ENCODE results near the gene BCL2L2. TPM values are rescaled to one million over a fixed set of nuclear protein-coding genes. Genes with fewer than 3 reads are reported as not detected.

The BCL2L2 gene
- total RNA-seq, 1 experiment from 2014 or later: 18.2 TPM

DNA sequence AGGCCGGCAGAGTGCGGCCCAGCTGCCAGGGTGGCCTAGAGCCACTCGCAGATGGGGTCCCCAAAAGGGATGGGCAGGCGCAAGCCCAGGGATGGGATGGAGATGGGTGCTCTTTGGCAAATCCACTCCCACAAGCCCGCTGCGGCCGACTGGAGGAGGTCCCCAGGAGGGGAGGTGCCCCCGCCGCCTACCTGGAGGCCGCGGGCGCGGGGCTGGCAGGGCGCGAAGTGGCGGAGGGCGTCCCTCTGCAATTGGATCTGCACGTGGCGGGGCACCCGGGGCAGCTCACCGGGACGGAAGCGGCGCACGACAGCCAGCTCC, 4.7 kb upstream of the BCL2L2 start (continued):
- TF ChIP-seq, protein P1, sequence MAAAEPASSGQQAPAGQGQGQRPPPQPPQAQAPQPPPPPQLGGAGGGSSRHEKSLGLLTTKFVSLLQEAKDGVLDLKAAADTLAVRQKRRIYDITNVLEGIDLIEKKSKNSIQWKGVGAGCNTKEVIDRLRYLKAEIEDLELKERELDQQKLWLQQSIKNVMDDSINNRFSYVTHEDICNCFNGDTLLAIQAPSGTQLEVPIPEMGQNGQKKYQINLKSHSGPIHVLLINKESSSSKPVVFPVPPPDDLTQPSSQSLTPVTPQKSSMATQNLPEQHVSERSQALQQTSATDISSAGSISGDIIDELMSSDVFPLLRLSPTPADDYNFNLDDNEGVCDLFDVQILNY (CRISPR knock-in tag; IDR thresholded peaks at IDR 0.05): no peak; the same call in 1 of the 2 replicates
- TF ChIP-seq, protein P2, sequence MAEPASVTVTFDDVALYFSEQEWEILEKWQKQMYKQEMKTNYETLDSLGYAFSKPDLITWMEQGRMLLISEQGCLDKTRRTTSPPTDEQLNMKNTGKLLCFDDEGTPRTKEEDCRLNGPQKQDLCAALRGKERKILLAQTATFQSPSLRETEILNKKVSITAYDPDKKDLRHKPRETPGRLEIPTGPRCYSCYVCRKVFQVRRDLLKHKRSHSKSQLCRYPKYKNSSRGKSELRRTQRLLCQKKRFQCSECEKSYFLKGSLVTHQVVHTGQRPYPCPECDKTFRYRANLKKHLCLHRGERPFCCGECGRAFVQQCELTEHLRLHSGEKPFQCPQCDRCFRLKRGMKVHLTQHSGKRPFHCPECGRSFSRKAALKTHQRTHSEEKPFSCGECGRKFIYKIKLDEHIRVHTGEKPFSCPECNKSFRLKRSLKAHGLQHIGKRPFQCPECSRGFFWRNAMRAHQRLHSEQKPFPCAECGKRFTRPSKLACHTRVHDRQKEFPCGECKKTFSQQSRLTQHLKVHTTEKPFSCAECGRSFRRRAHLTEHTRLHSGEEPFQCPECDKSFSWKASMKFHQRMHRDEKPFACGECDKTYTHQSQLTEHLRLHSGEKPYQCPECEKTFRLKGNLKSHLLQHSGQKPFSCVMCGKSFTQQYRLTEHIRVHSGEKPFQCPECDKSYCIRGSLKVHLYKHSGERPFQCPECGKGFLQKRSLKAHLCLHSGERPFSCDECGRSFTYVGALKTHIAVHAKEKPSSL (CRISPR knock-in tag; conservative IDR thresholded peaks at IDR 0.05): no peak
- TF ChIP-seq JAZF1 (CRISPR knock-in tag; IDR thresholded peaks at IDR 0.05): no peak
- no peak for TF ChIP-seq NFATC4 (CRISPR knock-in tag; IDR thresholded peaks at IDR 0.05)
- TF ChIP-seq ZNF423 (CRISPR knock-in tag; IDR thresholded peaks at IDR 0.05): 0 out of 2 replicates have a peak, but pooled peaks have one; percentile 16
- TF ChIP-seq ELF4 (CRISPR knock-in tag; IDR thresholded peaks at IDR 0.05; ENCODE audit: low read depth): 0 out of 2 replicates have a peak, but pooled peaks have one; percentile 3
- TF ChIP-seq, protein P3, sequence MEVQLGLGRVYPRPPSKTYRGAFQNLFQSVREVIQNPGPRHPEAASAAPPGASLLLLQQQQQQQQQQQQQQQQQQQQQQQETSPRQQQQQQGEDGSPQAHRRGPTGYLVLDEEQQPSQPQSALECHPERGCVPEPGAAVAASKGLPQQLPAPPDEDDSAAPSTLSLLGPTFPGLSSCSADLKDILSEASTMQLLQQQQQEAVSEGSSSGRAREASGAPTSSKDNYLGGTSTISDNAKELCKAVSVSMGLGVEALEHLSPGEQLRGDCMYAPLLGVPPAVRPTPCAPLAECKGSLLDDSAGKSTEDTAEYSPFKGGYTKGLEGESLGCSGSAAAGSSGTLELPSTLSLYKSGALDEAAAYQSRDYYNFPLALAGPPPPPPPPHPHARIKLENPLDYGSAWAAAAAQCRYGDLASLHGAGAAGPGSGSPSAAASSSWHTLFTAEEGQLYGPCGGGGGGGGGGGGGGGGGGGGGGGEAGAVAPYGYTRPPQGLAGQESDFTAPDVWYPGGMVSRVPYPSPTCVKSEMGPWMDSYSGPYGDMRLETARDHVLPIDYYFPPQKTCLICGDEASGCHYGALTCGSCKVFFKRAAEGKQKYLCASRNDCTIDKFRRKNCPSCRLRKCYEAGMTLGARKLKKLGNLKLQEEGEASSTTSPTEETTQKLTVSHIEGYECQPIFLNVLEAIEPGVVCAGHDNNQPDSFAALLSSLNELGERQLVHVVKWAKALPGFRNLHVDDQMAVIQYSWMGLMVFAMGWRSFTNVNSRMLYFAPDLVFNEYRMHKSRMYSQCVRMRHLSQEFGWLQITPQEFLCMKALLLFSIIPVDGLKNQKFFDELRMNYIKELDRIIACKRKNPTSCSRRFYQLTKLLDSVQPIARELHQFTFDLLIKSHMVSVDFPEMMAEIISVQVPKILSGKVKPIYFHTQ (CRISPR knock-in tag; IDR thresholded peaks at IDR 0.05): no peak
- TF ChIP-seq NR2C2 (CRISPR knock-in tag; IDR thresholded peaks at IDR 0.05): no peak; the same call in 1 of the 2 replicates
- TF ChIP-seq ZNF396 (CRISPR knock-in tag; IDR thresholded peaks at IDR 0.05; ENCODE audit: borderline replicate concordance): no peak

DNA sequence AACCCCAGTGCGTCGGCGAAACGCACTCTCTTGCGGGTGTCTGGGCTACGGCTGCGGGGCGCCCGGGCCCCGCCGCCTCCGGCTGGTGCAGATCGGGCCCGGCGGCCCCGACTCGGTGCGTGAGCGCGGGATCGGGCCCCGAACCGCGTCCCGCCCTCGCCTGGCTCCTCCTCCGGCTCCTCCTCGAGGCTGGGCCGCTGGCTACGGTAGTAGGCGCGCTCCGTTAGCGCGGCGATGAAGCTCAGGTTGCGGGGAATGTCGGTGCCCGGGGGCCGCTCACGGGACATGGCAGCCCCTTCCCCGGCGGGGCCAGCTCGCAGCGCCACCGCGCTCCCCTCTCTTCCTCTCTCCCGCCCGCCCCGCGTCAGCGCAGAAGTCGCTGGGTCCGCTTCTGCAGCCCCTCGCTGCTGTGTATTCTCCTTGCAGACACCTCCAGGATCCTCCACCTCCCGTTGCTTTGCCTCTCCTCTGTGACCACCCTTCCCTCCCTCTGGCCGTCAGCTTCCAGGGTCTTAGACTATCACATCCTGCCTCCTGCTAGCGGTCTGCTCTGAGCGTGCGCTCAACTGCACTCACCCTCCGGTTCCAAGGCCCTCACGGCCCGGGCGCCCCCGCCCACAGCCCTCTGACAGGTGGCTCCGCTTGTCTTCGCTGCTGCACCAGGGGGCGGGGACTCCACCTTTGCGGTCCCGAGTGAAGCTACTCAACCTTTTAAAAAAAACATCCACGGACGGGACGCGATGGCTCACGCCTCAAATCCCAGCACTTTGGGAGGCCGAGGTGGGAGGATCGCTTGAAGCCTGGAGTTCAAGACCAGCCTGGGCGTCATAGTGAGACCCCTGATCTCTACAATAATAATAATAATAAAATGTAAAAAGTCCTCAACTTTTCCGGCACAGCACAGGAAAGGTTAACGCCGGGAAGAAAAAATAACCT, 4.1 kb upstream of the BCL2L2 start, which contains the start of gene PPP1R3E:
TSS of gene PPP1R3E (minus strand) at position 570 of the 936 bp plus-strand sequence. CDS start at position 287, 283 bp downstream.
- peaks cover 5% of the 10 kb centered on the region for H3K36me3 Mint-ChIP-seq
- DNase-seq (ENCODE audit: low spot score) (peak; percentile 65), ATAC-seq (peak; percentile 3)
- H3K27ac Mint-ChIP-seq: peak within 1 kb of the TSS; percentile 95
- no peaks in the 10 kb centered on the region for H3K9me3 Mint-ChIP-seq
- POLR2A ChIA-PET: interaction anchor here (0.7 to 2.7 kb wide), 4 partner anchors 19 to 182 kb away, joined by 3 to 18 read pairs (median 5); partner anchors contain the start of gene PABPN1
- H3K4me3 Mint-ChIP-seq: peak within 1 kb of the TSS; percentile 96
- TF ChIP-seq NFE2L1 (CRISPR knock-in tag; IDR thresholded peaks at IDR 0.05) (peak; percentile 73; the same call in 1 of the 2 replicates), RELA (CRISPR knock-in tag; IDR thresholded peaks at IDR 0.05; ENCODE audit: borderline replicate concordance) (0 out of 2 replicates have a peak, but pooled peaks have one; percentile 84), GABPB1 (CRISPR knock-in tag; IDR thresholded peaks at IDR 0.05) (peak; percentile 27; the same call in 1 of the 2 replicates), TEAD1 (CRISPR knock-in tag; IDR thresholded peaks at IDR 0.05) (no peak), KAT7 (CRISPR knock-in tag; IDR thresholded peaks at IDR 0.05; ENCODE audit: borderline replicate concordance) (peak; percentile 35; the same call in 1 of the 2 replicates), MYBL2 (CRISPR knock-in tag; IDR thresholded peaks at IDR 0.05) (0 out of 2 replicates have a peak, but pooled peaks have one; percentile 24), OVOL2 (CRISPR knock-in tag; IDR thresholded peaks at IDR 0.05; ENCODE audit: borderline replicate concordance) (no peak), ZNF121 (CRISPR knock-in tag; IDR thresholded peaks at IDR 0.05) (peak; percentile 10; the same call in 1 of the 2 replicates)
- TF ChIP-seq, protein P4, sequence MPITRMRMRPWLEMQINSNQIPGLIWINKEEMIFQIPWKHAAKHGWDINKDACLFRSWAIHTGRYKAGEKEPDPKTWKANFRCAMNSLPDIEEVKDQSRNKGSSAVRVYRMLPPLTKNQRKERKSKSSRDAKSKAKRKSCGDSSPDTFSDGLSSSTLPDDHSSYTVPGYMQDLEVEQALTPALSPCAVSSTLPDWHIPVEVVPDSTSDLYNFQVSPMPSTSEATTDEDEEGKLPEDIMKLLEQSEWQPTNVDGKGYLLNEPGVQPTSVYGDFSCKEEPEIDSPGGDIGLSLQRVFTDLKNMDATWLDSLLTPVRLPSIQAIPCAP (CRISPR knock-in tag; IDR thresholded peaks at IDR 0.05): no peak
- TF ChIP-seq, protein P1 (CRISPR knock-in tag; IDR thresholded peaks at IDR 0.05): peak; percentile 12; the same call in 1 of the 2 replicates
- H3K4me1 Mint-ChIP-seq: peaks cover 15% of the 10 kb centered on the region
- H3K27me3 Mint-ChIP-seq (ENCODE audit: low read depth): peaks cover 51% of the 10 kb centered on the region
- CTCF ChIA-PET: interaction anchor here (0.6 to 3.7 kb wide), 14 partner anchors 8 to 256 kb away, joined by 3 to 27 read pairs (median 6); partner anchors contain the start of genes CEBPE, HOMEZ, PABPN1 and RNF212B

Measured in WTC11 (cell line).